Left ventricle myocardium inferior (tissue), 1 donor: Measurements from ENCODE around the gene ARHGAP4. TPM values are rescaled to one million over a fixed set of nuclear protein-coding genes. Genes with fewer than 3 reads are reported as not detected.
A peak's percentile ranks its signal among the peaks of the same experiment; 100 is the strongest.

Experiments
- DNase-seq: peaks from one replicate; pipeline ENCODE4 v3.0.0-alpha.2; 2020
- H3K27ac ChIP-seq: fragments of 200-600 bp; replicated peaks from 2 replicates; pipeline ENCODE4 v1.8.0; 2021
- H3K27me3 ChIP-seq: fragments of 200-600 bp; 2 replicates; pipeline ENCODE4 v1.8.0; 2021; ENCODE audit warnings: low read depth
- H3K36me3 ChIP-seq: fragments of 200-600 bp; 2 replicates; pipeline ENCODE4 v1.8.0; 2021
- H3K4me1 ChIP-seq: fragments of 200-600 bp; 2 replicates; pipeline ENCODE4 v1.8.0; 2021
- H3K4me3 ChIP-seq: fragments of 200-600 bp; 2 replicates; pipeline ENCODE4 v1.8.0; 2021; ENCODE audit warnings: mild to moderate bottlenecking, moderate library complexity
- H3K9me3 ChIP-seq: fragments of 200-600 bp; replicated peaks from 2 replicates; pipeline ENCODE4 v1.8.0; 2021
- intact Hi-C: fragments of 100-400 bp; cut with micrococcal nuclease; formaldehyde crosslinking; loops from one replicate; pipeline ENCODE4 v1.11.0; 2022
- long read RNA-seq: library from polyadenylated mRNA; unstranded; transcript quantifications from one replicate; pipeline ENCODE4 v2.0.0, GENCODE V29; 2021
- total RNA-seq: library from RNA; stranded (reverse); fragmentation: NEBNext Ultra II Directional; extraction: Animal tissue kit (Norgen Biotek cat#: 25700); gene quantifications from one replicate; pipeline ENCODE4 v1.2.1, GENCODE V29; 2021
- TF ChIP-seq, protein P1 (sequence below): fragments of 200-600 bp; IDR thresholded peaks from 2 replicates; pipeline ENCODE4 v1.8.0; 2021; ENCODE audit warnings: antibody characterized with exemption, mild to moderate bottlenecking, borderline replicate concordance
- donor health status: DM: no; HTN: yes; CAD: no; lungs with severe emphysema.

The ARHGAP4 gene
- total RNA-seq = 10.0 TPM
- long read RNA-seq, transcript ARHGAP4-201 (22 exons, 3,235 nt) = major isoform, 8 of 19 reads
- long read RNA-seq, partial matches to known transcripts = 7 of 19 reads
- long read RNA-seq, other reads (novel, unspliced or antisense) = 4 of 19 reads

- no peak for DNase-seq
- H3K9me3 ChIP-seq = no peaks in the 10 kb centered on the region
- peaks cover 72% of the 10 kb centered on the region for H3K4me1 ChIP-seq
- peak within 1 kb of the TSS; percentile 97 for H3K27ac ChIP-seq
- no peaks in the 10 kb centered on the region for H3K27me3 ChIP-seq
- intact Hi-C loops = no loop called here
- peak within 1 kb of the TSS; percentile 71 for H3K4me3 ChIP-seq
- TF ChIP-seq, protein P1, sequence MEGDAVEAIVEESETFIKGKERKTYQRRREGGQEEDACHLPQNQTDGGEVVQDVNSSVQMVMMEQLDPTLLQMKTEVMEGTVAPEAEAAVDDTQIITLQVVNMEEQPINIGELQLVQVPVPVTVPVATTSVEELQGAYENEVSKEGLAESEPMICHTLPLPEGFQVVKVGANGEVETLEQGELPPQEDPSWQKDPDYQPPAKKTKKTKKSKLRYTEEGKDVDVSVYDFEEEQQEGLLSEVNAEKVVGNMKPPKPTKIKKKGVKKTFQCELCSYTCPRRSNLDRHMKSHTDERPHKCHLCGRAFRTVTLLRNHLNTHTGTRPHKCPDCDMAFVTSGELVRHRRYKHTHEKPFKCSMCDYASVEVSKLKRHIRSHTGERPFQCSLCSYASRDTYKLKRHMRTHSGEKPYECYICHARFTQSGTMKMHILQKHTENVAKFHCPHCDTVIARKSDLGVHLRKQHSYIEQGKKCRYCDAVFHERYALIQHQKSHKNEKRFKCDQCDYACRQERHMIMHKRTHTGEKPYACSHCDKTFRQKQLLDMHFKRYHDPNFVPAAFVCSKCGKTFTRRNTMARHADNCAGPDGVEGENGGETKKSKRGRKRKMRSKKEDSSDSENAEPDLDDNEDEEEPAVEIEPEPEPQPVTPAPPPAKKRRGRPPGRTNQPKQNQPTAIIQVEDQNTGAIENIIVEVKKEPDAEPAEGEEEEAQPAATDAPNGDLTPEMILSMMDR = no peak
- H3K36me3 ChIP-seq = peaks cover 14% of the 10 kb centered on the region
These were observed at the start of gene ARHGAP4 for GRCh38 chrX:153925739-153926551. ARHGAP4 (minus strand) TSS chrX:153926264; CDS start chrX:153926202, 62 bp downstream.

- Histone ChIP-seq H3K36me3 (no peaks in the 10 kb centered on the region), H3K27me3 (no peaks in the 10 kb centered on the region), H3K4me1 (peaks cover 19% of the 10 kb centered on the region), H3K4me3 (no peak overlapping the region), H3K9me3 (no peaks in the 10 kb centered on the region), H3K27ac (peak overlapping the region; percentile 99)
- no peak for DNase-seq
- TF ChIP-seq, protein P1 = no peak
- intact Hi-C loops = no loop called here
These were observed 48.7 kb upstream of the ARHGAP4 start for GRCh38 chrX:153974726-153975286.

- H3K9me3 ChIP-seq = no peaks in the 10 kb centered on the region
- no peak for DNase-seq
- H3K4me3 ChIP-seq = peak overlapping the region; percentile 83
- H3K36me3 ChIP-seq = no peaks in the 10 kb centered on the region
- TF ChIP-seq, protein P1 = no peak
- H3K4me1 ChIP-seq = peaks cover 25% of the 10 kb centered on the region
- peak overlapping the region; percentile 99 for H3K27ac ChIP-seq
- H3K27me3 ChIP-seq = no peaks in the 10 kb centered on the region
- intact Hi-C loops = no loop called here
These were observed 48.1 kb upstream of the ARHGAP4 start for GRCh38 chrX:153974003-153974725.

DNA sequence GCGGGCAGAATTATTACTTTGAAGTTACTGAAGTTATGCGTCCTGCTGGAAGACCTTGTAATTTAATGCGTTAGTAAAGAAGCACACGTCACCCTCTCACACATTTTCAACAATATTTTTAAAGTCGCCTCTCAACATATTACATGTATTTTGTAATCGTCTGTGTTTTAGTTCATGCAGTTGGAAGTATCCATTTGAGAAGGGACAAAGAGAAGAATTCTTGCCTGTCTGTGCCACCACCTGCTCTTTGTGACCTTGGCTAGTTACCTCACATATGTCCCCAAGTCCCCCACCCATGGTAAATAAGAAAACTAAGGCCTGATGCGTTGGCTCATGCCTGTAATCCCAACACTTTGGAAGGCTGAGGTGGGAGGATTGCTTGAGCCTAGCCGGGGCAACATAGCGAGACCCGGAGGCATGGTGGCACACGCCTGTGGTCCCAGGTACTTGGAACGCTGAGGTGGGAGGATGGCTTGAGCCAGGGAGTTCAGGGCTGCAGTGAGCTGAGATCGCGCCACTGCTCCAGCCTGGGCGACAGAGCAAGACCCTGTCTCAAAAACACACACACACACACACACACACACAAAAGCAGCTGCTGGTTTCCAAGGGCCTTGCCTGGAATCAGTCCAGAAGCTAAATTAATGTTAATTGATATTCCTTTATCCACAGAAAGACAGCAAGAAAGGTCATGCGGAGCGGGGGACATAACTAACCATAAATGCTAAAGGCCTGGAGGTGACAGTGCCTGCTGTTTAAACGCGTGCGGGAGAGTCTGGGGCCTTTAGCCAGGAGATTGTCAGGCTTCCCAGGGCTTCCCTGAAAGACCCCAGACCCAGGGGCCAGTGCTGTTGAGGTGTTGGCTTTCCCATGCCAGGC lies 47.3 kb upstream of the ARHGAP4 start:
- intact Hi-C loops = no loop called here
- TF ChIP-seq, protein P1 = no peak

More for the DNA sequence above, 47.3 kb upstream of the ARHGAP4 start:
- H3K4me3 ChIP-seq = peak overlapping the region; percentile 83
- no peak for DNase-seq
- peak overlapping the region; percentile 99 for H3K27ac ChIP-seq
- peaks cover 33% of the 10 kb centered on the region for H3K4me1 ChIP-seq
- no peaks in the 10 kb centered on the region for H3K27me3 ChIP-seq
- H3K36me3 ChIP-seq = no peaks in the 10 kb centered on the region
- H3K9me3 ChIP-seq = no peaks in the 10 kb centered on the region
